Rectal smooth muscle tissue (tissue), 1 donor: ENCODE measurements around the gene ACAD9.
"Not testable (repeated sequence)": the region's sequence is repeated elsewhere in the genome, so short reads cannot be mapped to it uniquely, and the experiment has no call there.

Experiments used
- H3K27ac ChIP-seq: one replicate; pipeline ENCODE4 v1.7.0; 2013; ENCODE audit warnings: low read depth, low read length, inconsistent platforms
- H3K27me3 ChIP-seq: one replicate; pipeline ENCODE4 v1.7.0; 2013; ENCODE audit warnings: low read length; ENCODE audit not compliant: control insufficient read depth, insufficient read depth
- H3K36me3 ChIP-seq: one replicate; pipeline ENCODE4 v1.7.0; 2013; ENCODE audit warnings: low read length; ENCODE audit not compliant: control insufficient read depth, insufficient read depth
- H3K4me1 ChIP-seq: one replicate; pipeline ENCODE4 v1.7.0; 2013; ENCODE audit warnings: low read length; ENCODE audit not compliant: control insufficient read depth, insufficient read depth
- H3K4me3 ChIP-seq: one replicate; pipeline ENCODE4 v1.7.0; 2013; ENCODE audit warnings: low read length
- H3K9ac ChIP-seq: one replicate; pipeline ENCODE4 v1.7.0; 2013; ENCODE audit warnings: low read length

The ACAD9 gene

GRCh38 chr3:128848936-128849335 is 30.5 kb upstream of the ACAD9 start:
- no peaks in the 10 kb centered on the region for H3K27me3 ChIP-seq
- no peak overlapping the region for H3K9ac ChIP-seq
- H3K27ac ChIP-seq, result no peak overlapping the region
- H3K4me1 ChIP-seq, result peaks cover 6% of the 10 kb centered on the region
- no peaks in the 10 kb centered on the region for H3K36me3 ChIP-seq
- H3K4me3 ChIP-seq, result no peak overlapping the region

DNA sequence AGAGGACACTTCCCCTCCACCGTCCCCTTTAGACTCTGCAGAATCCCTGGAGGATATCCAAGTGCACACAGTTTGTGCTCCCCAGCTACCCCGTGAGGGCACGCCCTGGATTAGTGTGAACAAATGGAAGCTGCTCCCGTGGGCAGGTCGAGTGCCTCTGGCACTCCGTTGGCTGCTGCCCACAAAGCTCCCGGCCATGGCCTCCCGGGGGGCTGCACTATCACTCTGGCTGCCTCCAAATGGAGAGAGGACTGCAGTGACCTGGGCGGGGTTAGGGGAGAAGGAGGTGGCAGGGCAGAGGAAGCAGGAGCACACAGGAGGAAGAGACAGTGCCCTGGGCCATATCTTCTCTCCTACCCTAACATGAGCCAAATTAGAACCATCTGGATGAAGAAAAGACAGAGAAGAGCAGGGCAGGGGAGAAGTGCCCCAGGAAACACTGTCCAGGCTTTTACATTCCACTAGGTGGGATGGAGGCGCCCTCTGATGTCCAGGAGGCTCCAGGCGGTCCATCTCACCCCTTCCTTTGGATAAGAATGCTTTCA is 29.4 kb upstream of the ACAD9 start:
- no peak overlapping the region for H3K27ac ChIP-seq
- peaks cover 6% of the 10 kb centered on the region for H3K4me1 ChIP-seq
- no peaks in the 10 kb centered on the region for H3K36me3 ChIP-seq
- H3K9ac ChIP-seq, result no peak overlapping the region
- H3K27me3 ChIP-seq, result no peaks in the 10 kb centered on the region
- H3K4me3 ChIP-seq, result no peak overlapping the region

DNA sequence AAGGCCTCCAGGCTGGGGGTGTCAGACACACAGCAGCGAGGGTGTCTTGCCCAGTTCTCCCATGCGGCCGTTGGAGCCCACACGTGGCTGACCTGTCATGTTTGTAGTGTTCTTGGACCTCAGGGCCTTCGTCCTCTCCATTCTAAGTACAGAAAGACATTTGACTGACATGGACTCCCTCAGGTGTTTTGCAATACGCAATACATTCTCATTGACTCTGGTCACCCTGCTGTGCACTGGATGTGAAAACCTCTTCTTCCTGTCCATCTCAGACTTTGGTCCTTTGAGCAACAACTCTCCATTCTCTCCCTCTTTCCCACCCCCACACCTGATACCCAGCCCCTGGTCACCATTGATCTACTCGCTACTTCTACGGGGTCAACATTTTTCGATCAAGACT is 28.9 kb upstream of the ACAD9 start:
- no peak overlapping the region for H3K9ac ChIP-seq
- H3K36me3 ChIP-seq, result no peaks in the 10 kb centered on the region
- H3K4me1 ChIP-seq, result peaks cover 3% of the 10 kb centered on the region
- no peak overlapping the region for H3K4me3 ChIP-seq
- H3K27me3 ChIP-seq, result no peaks in the 10 kb centered on the region
- no peak overlapping the region for H3K27ac ChIP-seq

GRCh38 chr3:128851601-128852000 is 27.8 kb upstream of the ACAD9 start:
- Histone ChIP-seq H3K36me3 (no peaks in the 10 kb centered on the region), H3K27ac (no peak overlapping the region)

GRCh38 chr3:128853826-128854225 is 25.6 kb upstream of the ACAD9 start:
- Histone ChIP-seq H3K4me1 (no peaks in the 10 kb centered on the region), H3K9ac (no peak overlapping the region), H3K27ac (no peak overlapping the region), H3K4me3 (no peak overlapping the region), H3K27me3 (no peaks in the 10 kb centered on the region), H3K36me3 (no peaks in the 10 kb centered on the region)

More at GRCh38 chr3:128851601-128852000, 27.8 kb upstream of the ACAD9 start:
- no peaks in the 10 kb centered on the region for H3K4me1 ChIP-seq
- H3K9ac ChIP-seq, result no peak overlapping the region
- no peak overlapping the region for H3K4me3 ChIP-seq
- no peaks in the 10 kb centered on the region for H3K27me3 ChIP-seq

GRCh38 chr3:128854475-128854874 is 24.9 kb upstream of the ACAD9 start:
- H3K4me1 ChIP-seq, result no peaks in the 10 kb centered on the region
- no peak overlapping the region for H3K9ac ChIP-seq
- no peak overlapping the region for H3K27ac ChIP-seq
- H3K36me3 ChIP-seq, result no peaks in the 10 kb centered on the region
- no peaks in the 10 kb centered on the region for H3K27me3 ChIP-seq
- H3K4me3 ChIP-seq, result no peak overlapping the region

DNA sequence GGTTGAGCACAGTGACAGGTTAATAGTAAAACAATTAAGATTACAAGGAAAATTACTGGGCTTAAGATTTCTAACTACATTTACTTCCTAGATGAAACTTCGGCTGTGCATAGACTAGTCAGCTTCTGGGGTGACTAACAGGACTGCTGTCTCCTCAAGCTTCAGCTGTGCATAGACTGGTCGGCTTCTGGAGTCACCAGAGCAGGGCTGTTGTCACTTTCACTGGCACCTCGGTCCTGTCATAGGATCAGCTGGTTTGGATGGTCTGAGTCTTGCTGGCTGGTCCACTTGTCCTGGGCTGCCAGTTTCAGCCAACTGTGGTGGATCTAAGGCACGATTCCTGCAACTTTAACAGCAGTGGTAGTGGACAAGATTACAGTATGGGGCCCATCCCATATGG is 23.9 kb upstream of the ACAD9 start:
- H3K9ac ChIP-seq, result no peak overlapping the region
- H3K4me3 ChIP-seq, result no peak overlapping the region
- H3K36me3 ChIP-seq, result no peaks in the 10 kb centered on the region
- H3K27ac ChIP-seq, result no peak overlapping the region
- no peaks in the 10 kb centered on the region for H3K4me1 ChIP-seq
- H3K27me3 ChIP-seq, result no peaks in the 10 kb centered on the region

GRCh38 chr3:128858167-128858566 is 21.3 kb upstream of the ACAD9 start:
- H3K36me3 ChIP-seq, result no peaks in the 10 kb centered on the region
- H3K27me3 ChIP-seq, result no peaks in the 10 kb centered on the region
- no peak overlapping the region for H3K4me3 ChIP-seq
- no peak overlapping the region for H3K27ac ChIP-seq
- no peaks in the 10 kb centered on the region for H3K4me1 ChIP-seq
- no peak overlapping the region for H3K9ac ChIP-seq

DNA sequence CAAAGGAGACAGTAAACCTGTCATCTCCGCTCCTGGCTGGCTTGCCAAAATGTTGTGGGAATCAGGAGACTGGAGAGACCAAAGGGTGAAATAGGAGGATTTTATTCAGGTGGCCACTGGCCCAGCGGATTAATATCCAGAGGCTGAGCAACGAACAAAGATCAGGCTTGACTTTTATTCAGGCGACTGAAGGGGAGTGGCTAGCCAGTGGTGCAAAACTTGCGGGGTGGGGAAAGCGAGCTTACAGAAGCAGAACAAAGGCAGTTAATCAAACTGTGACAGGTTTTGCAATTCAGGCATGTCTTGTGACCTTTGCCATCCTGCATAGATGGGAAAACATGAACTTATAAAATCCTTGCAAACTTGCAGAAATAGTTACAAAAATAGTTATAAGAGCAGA is 19.8 kb upstream of the ACAD9 start:
- H3K27me3 ChIP-seq, result no peaks in the 10 kb centered on the region
- no peak overlapping the region for H3K27ac ChIP-seq
- no peaks in the 10 kb centered on the region for H3K36me3 ChIP-seq
- no peak overlapping the region for H3K9ac ChIP-seq
- no peak overlapping the region for H3K4me3 ChIP-seq
- no peaks in the 10 kb centered on the region for H3K4me1 ChIP-seq

- Histone ChIP-seq H3K9ac (no peak overlapping the region), H3K36me3 (no peaks in the 10 kb centered on the region), H3K4me3 (no peak overlapping the region), H3K4me1 (no peaks in the 10 kb centered on the region), H3K27ac (no peak overlapping the region), H3K27me3 (no peaks in the 10 kb centered on the region)
Observed at GRCh38 chr3:128861491-128861890, 17.9 kb upstream of the ACAD9 start.

DNA sequence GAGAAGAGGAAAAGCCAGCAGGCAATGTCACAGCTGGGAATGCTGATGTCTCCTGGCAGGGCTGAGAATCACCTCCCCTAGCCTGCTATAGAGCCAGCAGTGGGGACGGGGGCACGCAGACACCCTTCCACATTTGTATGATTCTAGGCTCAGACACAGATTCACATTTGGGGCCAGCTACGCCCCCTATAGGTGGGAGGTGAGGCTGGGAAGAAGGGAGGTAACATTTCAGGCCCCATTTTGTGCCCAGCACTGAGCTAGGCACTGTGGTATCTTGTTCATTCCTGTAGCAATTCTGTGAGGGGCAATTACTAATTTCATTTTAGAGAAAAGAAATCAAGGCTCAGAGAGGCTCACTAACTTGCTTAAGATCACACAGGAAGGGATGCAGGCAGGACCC is 15.9 kb upstream of the ACAD9 start:
- H3K9ac ChIP-seq, result no peak overlapping the region
- H3K27me3 ChIP-seq, result no peaks in the 10 kb centered on the region
- no peak overlapping the region for H3K27ac ChIP-seq
- no peaks in the 10 kb centered on the region for H3K4me1 ChIP-seq
- H3K36me3 ChIP-seq, result no peaks in the 10 kb centered on the region
- H3K4me3 ChIP-seq, result no peak overlapping the region

- H3K4me3 ChIP-seq, result no peak overlapping the region
- H3K9ac ChIP-seq, result no peak overlapping the region
- H3K36me3 ChIP-seq, result no peaks in the 10 kb centered on the region
- H3K27me3 ChIP-seq, result no peaks in the 10 kb centered on the region
- no peaks in the 10 kb centered on the region for H3K4me1 ChIP-seq
- no peak overlapping the region for H3K27ac ChIP-seq
Observed at GRCh38 chr3:128864351-128864811, 15.0 kb upstream of the ACAD9 start.

DNA sequence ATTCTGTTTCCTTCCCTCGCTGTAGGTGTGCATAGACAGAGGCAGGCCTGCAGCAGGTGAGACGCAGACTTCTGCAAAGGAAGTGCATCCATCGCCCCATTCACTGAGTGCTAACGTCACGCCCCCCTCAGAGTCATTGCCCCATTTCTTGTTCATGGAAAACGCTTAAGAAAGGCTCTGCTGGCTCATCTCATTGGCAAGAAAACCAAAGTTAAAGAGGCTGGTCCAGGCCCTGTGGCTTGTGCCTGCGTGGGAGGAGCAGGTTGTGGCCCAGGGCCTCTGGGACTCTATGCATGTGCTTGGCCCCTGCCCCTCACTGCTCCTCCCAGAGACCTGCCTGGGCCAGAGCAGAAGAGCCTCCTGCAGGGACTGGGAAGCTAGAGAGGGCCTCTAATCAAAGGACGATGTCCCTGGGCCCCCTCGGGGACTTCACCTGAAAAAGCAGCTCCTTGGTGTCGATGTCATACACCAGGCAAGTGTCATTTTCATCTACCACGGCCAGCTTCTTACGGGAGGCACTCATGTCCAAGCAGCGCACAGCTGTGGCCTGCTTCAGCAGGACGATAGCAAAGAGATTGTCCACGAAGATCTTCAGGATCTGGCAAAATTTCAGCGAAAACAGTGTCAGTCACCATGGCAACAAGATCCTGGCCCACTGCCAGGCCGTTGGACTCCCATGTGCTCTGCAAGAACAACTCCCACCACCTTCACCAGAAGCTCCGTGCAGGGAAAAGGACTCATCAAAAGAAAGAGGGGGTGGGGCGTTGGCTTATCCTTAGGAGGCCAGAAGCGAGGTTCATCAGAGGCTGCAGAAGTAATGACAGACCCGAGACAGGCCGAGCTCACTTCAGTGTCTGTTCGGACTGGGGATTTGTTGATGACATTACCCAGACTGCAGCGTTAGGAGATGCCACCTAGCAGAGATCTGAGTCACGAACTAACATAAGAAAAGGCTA is 14.3 kb upstream of the ACAD9 start:
- not testable (repeated sequence) for H3K9ac ChIP-seq, H3K4me3 ChIP-seq

More for the DNA sequence above, 14.3 kb upstream of the ACAD9 start:
- not testable (repeated sequence) for H3K27me3 ChIP-seq, H3K4me1 ChIP-seq, H3K27ac ChIP-seq, H3K36me3 ChIP-seq
